Bronchial epithelial cell (primary cell): ENCODE measurements around the gene FFAR1. TPM values are rescaled to one million over a fixed set of nuclear protein-coding genes. Genes with fewer than 3 reads are reported as not detected.

Experiments
- DNase-seq: peaks from one replicate; pipeline ENCODE4 v3.0.0-alpha.2; 2010; ENCODE audit warnings: low read depth
- FAIRE-seq: peaks from 2 replicates; lab custom pipeline; 2011; peaks lifted over from hg19 to GRCh38; lab: Jason Lieb, UNC
- H3K27me3 ChIP-seq: 2 replicates; pipeline ENCODE4 v1.5.1; 2011; ENCODE audit warnings: low read length; ENCODE audit not compliant: control insufficient read depth, insufficient read depth
- H3K36me3 ChIP-seq: 2 replicates; pipeline ENCODE4 v1.5.1; 2011; ENCODE audit warnings: low read length; ENCODE audit not compliant: control insufficient read depth, insufficient read depth
- H3K4me3 ChIP-seq: 2 replicates; pipeline ENCODE4 v1.5.1; 2011; ENCODE audit warnings: mild to moderate bottlenecking, low read depth, low read length, control low read depth
- CTCF ChIP-seq: IDR thresholded peaks from 2 replicates; pipeline ENCODE4 v1.5.1; 2011; ENCODE audit warnings: mild to moderate bottlenecking, moderate library complexity, low read length, control low read depth, inconsistent platforms; ENCODE audit not compliant: insufficient read depth, severe bottlenecking
- total RNA-seq: library from RNA; depleted of rRNA; stranded (reverse); fragments of >200 nt; gene quantifications from 2 replicates; pipeline ENCODE4 v1.2.1, GENCODE V29; 2014

Gene FFAR1
- total RNA-seq, 1 donor from 2014 or later = not detected

- Histone ChIP-seq H3K36me3 (no peaks in the 10 kb centered on the region), H3K4me3 (no peak overlapping the region), H3K27me3 (peaks cover 3% of the 10 kb centered on the region)
- FAIRE-seq (no peak), DNase-seq (no peak)
- TF ChIP-seq CTCF = no peak
These were observed 31.1 kb upstream of the FFAR1 start for GRCh38 chr19:35316560-35316959.

GRCh38 chr19:35317464-35318043 is 30.1 kb upstream of the FFAR1 start:
- Histone ChIP-seq H3K27me3 (peaks cover 3% of the 10 kb centered on the region), H3K4me3 (no peak overlapping the region), H3K36me3 (no peaks in the 10 kb centered on the region)
- TF ChIP-seq CTCF = no peak
- FAIRE-seq (no peak), DNase-seq (no peak)

GRCh38 chr19:35318679-35319448 is 28.8 kb upstream of the FFAR1 start:
- FAIRE-seq (peak; percentile 23), DNase-seq (peak; percentile 46)
- H3K36me3 ChIP-seq = no peaks in the 10 kb centered on the region
- H3K27me3 ChIP-seq = peaks cover 3% of the 10 kb centered on the region
- no peak for TF ChIP-seq CTCF
- H3K4me3 ChIP-seq = no peak overlapping the region

- peaks cover 3% of the 10 kb centered on the region for H3K27me3 ChIP-seq
- no peak for DNase-seq
- no peaks in the 10 kb centered on the region for H3K36me3 ChIP-seq
- no peak for TF ChIP-seq CTCF
- FAIRE-seq = no peak
- H3K4me3 ChIP-seq = no peak overlapping the region
These were observed 27.5 kb upstream of the FFAR1 start for GRCh38 chr19:35320065-35320713.

GRCh38 chr19:35321291-35321690 is 26.4 kb upstream of the FFAR1 start:
- H3K36me3 ChIP-seq = no peaks in the 10 kb centered on the region
- no peak for DNase-seq
- no peak for FAIRE-seq

More at GRCh38 chr19:35321291-35321690, 26.4 kb upstream of the FFAR1 start:
- Histone ChIP-seq H3K27me3 (peaks cover 3% of the 10 kb centered on the region), H3K4me3 (no peak overlapping the region)
- TF ChIP-seq CTCF = no peak
